NT2/D1 (cell line): ENCODE results near the gene NPIPA1.
"Not testable (repeated sequence)": the region's sequence is repeated elsewhere in the genome, so short reads cannot be mapped to it uniquely, and the experiment has no call there.

Experiments
- SUZ12 ChIP-seq: IDR thresholded peaks from 2 replicates; pipeline ENCODE4 v1.6.1; 2011; ENCODE audit not compliant: insufficient read length, insufficient read depth; ENCODE audit errors: extremely low read depth
- YY1 ChIP-seq: IDR thresholded peaks from 2 replicates; pipeline ENCODE4 v1.6.1; 2011; ENCODE audit not compliant: insufficient read length, insufficient read depth
- ZNF274 ChIP-seq: IDR thresholded peaks from 2 replicates; pipeline ENCODE4 v1.6.1; 2011; ENCODE audit warnings: mild to moderate bottlenecking, low read depth, low read length

DNA sequence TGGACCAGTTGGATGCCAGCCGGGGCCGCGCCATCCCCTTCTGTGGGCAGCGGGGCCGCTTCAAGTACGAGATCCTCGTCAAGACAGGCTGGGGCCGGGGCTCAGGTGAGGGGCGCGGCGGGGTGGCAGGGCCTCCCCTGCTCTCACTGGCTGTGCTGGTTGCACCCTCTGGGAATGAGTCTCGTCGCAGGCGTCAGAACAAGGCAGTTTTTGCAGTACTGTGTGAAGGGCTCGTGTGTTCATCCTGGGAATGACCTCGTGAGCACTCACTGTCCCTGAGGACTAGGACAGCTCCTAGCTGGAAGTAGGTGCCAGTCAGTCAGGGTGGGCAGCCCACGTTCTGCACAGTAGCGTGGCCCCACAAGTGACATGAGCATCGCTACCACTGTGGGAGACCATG is 6.3 kb upstream of the NPIPA1 start:
- not testable (repeated sequence) for TF ChIP-seq ZNF274, SUZ12, YY1
